ACC112 (cell line): ENCODE measurements around the gene LTBP4.

Experiments
- H2AFZ ChIP-seq: fragments of 200-600 bp; sonication (generic); one replicate; pipeline ENCODE4 v1.6.0; 2017; ENCODE audit warnings: antibody characterized with exemption, low read length; ENCODE audit not compliant: unreplicated experiment
- H3K27ac ChIP-seq: fragments of 200-600 bp; sonication (generic); 2 replicates; pipeline ENCODE4 v1.5.1; 2014; ENCODE audit warnings: low read depth, mild to moderate bottlenecking, antibody characterized with exemption, low read length, moderate library complexity
- H3K27me3 ChIP-seq: fragments of 200-600 bp; sonication (generic); 2 replicates; pipeline ENCODE4 v1.6.1; 2014; ENCODE audit warnings: mild to moderate bottlenecking, antibody characterized with exemption, low read length, moderate library complexity, mixed read lengths; ENCODE audit not compliant: insufficient read depth
- H3K36me3 ChIP-seq: fragments of 200-600 bp; sonication (generic); 2 replicates; pipeline ENCODE4 v1.6.1; 2016; ENCODE audit warnings: mild to moderate bottlenecking, antibody characterized with exemption, low read length, moderate library complexity, mixed read lengths; ENCODE audit not compliant: insufficient read depth
- H3K4me1 ChIP-seq: fragments of 200-600 bp; sonication (generic); one replicate; pipeline ENCODE4 v1.6.1; 2016; ENCODE audit warnings: low read length, mixed read lengths; ENCODE audit not compliant: insufficient read depth, unreplicated experiment, control insufficient read depth
- H3K4me3 ChIP-seq: fragments of 200-600 bp; sonication (generic); 2 replicates; pipeline ENCODE4 v1.5.1; 2014; ENCODE audit warnings: mild to moderate bottlenecking, low read depth, low read length
- H3K79me2 ChIP-seq: fragments of 200-600 bp; sonication (generic); one replicate; pipeline ENCODE4 v1.6.0; 2016; ENCODE audit warnings: low read length; ENCODE audit not compliant: control insufficient read depth, unreplicated experiment, insufficient read depth

The LTBP4 gene

GRCh38 chr19:40604647-40605215 lies 3.6 kb downstream of the LTBP4 start:
- no peaks in the 10 kb centered on the region for H3K36me3 ChIP-seq
- H3K27ac ChIP-seq = no peak overlapping the region
- H3K79me2 ChIP-seq = no peaks in the 10 kb centered on the region
- H2AFZ ChIP-seq = no peak overlapping the region
- peaks cover 8% of the 10 kb centered on the region for H3K4me1 ChIP-seq
- peak overlapping the region; percentile 55 for H3K4me3 ChIP-seq
- peaks cover 5% of the 10 kb centered on the region; the same call in 1 of the 2 replicates for H3K27me3 ChIP-seq

DNA sequence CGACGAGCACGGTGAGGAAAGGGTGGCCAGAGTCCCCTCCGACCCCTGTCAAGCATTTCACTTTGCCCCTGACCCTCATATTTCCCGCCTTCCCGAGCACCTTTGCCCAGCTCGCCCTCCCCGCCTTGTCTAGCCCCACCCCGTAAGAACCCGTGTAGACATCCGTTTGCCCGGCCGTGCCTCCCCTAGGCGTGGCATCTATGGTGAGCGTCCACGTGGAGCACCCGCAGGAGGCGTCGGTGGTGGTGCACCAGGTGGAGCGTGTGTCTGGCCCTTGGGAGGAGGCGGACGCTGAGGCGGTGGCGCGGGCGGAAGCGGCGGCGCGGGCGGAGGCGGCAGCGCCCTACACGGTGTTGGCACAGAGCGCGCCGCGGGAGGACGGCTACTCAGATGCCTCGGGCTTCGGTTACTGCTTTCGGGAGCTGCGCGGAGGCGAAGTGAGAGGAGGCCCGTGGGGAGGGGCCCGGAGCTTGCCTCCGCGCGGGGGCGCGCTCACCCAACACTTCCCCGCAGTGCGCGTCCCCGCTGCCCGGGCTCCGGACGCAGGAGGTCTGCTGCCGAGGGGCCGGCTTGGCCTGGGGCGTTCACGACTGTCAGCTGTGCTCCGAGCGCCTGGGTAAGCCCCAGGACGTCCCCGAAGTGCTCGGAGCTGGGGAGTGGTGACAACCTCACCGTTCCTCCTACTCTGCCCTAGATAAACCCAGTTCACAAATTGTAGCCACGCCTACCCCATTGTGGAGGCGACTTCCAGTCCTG lies 4.2 kb downstream of the LTBP4 start:
- H3K4me3 ChIP-seq = peak overlapping the region; percentile 55
- no peak overlapping the region for H3K27ac ChIP-seq
- H3K27me3 ChIP-seq = peaks cover 5% of the 10 kb centered on the region; the same call in 1 of the 2 replicates
- H3K36me3 ChIP-seq = no peaks in the 10 kb centered on the region
- no peak overlapping the region for H2AFZ ChIP-seq
- H3K4me1 ChIP-seq = peaks cover 8% of the 10 kb centered on the region
- H3K79me2 ChIP-seq = no peaks in the 10 kb centered on the region

DNA sequence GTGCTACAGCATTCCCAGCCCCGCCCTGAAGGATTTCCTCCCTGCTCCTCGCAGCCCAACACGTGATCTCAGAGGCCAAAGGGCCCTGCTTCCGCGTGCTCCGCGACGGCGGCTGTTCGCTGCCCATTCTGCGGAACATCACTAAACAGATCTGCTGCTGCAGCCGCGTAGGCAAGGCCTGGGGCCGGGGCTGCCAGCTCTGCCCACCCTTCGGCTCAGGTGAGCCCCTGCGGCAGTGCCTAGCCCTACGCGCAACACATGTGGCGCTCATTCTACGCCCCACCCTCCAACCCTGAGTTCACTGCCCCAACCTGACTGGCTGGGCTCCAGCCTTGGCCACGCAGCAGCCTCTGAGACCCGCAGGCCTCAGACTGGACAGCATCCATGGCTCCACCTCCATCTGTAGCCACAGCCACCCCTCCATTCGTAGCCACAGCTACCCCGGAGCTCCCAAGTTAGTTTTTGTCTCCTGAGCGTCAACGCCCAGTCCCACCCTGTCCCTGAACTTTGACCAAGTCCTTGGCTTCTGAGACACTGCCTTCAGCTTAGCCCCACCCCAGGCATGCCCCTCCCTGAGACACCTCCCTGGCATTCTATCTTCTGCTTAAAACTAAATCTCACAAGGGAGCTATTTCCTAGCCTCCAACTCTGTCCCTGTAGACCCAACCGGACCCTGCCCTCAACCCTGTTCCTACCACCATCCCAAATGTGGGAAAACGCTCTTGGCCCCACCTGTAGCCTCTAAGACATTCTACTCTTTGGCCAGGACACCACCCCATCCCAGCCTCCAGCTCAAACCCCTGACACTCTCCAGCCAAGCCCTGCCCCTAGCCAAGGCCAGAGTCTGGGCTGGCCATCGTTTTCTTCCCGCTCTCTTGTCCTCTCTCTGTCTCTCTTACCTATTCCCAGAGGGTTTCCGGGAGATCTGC lies 6.4 kb downstream of the LTBP4 start:
- Histone ChIP-seq H3K79me2 (no peaks in the 10 kb centered on the region), H3K4me1 (peaks cover 8% of the 10 kb centered on the region), H3K27me3 (no peaks in the 10 kb centered on the region), H3K27ac (no peak overlapping the region), H3K36me3 (no peaks in the 10 kb centered on the region), H2AFZ (no peak overlapping the region), H3K4me3 (no peak overlapping the region)

GRCh38 chr19:40608240-40608621 lies 7.1 kb downstream of the LTBP4 start:
- H3K36me3 ChIP-seq = no peaks in the 10 kb centered on the region
- H3K4me3 ChIP-seq = no peak overlapping the region
- no peak overlapping the region for H2AFZ ChIP-seq
- H3K27me3 ChIP-seq = no peaks in the 10 kb centered on the region
- no peak overlapping the region for H3K27ac ChIP-seq
- H3K79me2 ChIP-seq = no peaks in the 10 kb centered on the region
- H3K4me1 ChIP-seq = peaks cover 1% of the 10 kb centered on the region

GRCh38 chr19:40608957-40609356 lies 7.8 kb downstream of the LTBP4 start:
- H3K27me3 ChIP-seq = no peaks in the 10 kb centered on the region
- H3K4me3 ChIP-seq = no peak overlapping the region
- H2AFZ ChIP-seq = no peak overlapping the region
- no peaks in the 10 kb centered on the region for H3K4me1 ChIP-seq
- no peak overlapping the region for H3K27ac ChIP-seq
- no peaks in the 10 kb centered on the region for H3K36me3 ChIP-seq
- no peaks in the 10 kb centered on the region for H3K79me2 ChIP-seq

GRCh38 chr19:40609561-40610395 lies 8.6 kb downstream of the LTBP4 start:
- Histone ChIP-seq H3K4me1 (no peaks in the 10 kb centered on the region), H3K4me3 (peak overlapping the region; percentile 51; the same call in 1 of the 2 replicates), H3K36me3 (no peaks in the 10 kb centered on the region), H3K79me2 (no peaks in the 10 kb centered on the region), H2AFZ (no peak overlapping the region), H3K27me3 (no peaks in the 10 kb centered on the region), H3K27ac (no peak overlapping the region)

DNA sequence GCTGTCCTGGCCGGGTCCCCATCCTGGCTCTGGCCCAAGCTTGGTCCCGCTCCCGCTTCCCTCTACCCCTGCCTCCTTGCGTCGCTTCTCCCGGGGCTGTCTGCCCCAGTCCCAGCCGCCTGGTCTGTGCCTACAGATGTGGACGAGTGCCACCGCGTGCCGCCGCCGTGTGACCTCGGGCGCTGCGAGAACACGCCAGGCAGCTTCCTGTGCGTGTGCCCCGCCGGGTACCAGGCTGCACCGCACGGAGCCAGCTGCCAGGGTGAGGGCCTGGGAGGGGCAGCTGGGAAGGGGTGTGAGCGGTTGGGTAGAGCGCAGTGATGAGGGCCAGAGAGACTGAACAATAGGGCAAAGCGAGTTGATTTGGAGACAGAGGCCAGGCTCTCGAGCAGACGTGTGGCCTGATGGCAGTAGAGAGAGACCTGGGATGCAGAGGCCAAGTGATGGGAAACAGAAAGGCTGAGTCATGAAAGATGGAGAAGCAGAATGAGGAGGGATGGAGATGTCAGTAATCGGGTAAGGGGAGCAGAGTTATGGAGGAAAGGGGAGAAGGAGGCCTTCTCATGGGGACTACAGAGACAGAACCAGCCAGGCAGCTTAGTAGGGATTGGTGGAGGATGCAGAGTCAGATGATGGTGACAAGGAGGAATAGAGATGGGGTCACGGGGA lies 9.4 kb downstream of the LTBP4 start:
- Histone ChIP-seq H3K27me3 (no peaks in the 10 kb centered on the region), H3K36me3 (no peaks in the 10 kb centered on the region), H2AFZ (no peak overlapping the region), H3K79me2 (no peaks in the 10 kb centered on the region), H3K27ac (no peak overlapping the region), H3K4me1 (no peaks in the 10 kb centered on the region), H3K4me3 (no peak overlapping the region)

DNA sequence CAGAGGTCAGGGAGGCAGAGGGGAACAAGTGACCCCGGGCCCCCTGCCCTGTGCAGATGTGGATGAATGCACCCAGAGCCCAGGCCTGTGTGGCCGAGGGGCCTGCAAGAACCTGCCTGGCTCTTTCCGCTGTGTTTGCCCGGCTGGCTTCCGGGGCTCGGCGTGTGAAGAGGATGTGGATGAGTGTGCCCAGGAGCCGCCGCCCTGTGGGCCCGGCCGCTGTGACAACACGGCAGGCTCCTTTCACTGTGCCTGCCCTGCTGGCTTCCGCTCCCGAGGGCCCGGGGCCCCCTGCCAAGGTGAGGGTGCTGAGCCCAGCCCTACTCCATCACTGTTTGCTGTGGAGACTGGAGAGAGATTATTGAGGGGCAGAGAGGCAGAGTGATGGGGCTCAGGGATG lies 9.9 kb downstream of the LTBP4 start:
- H3K4me1 ChIP-seq = no peaks in the 10 kb centered on the region
- no peaks in the 10 kb centered on the region for H3K36me3 ChIP-seq
- no peaks in the 10 kb centered on the region for H3K79me2 ChIP-seq
- H2AFZ ChIP-seq = no peak overlapping the region
- H3K4me3 ChIP-seq = no peak overlapping the region
- H3K27ac ChIP-seq = no peak overlapping the region
- no peaks in the 10 kb centered on the region for H3K27me3 ChIP-seq

GRCh38 chr19:40611900-40612698 lies 10.9 kb downstream of the LTBP4 start:
- Histone ChIP-seq H3K4me1 (no peaks in the 10 kb centered on the region), H3K27me3 (no peaks in the 10 kb centered on the region), H3K27ac (no peak overlapping the region), H3K4me3 (no peak overlapping the region), H3K36me3 (no peaks in the 10 kb centered on the region), H3K79me2 (no peaks in the 10 kb centered on the region), H2AFZ (no peak overlapping the region)
